Activated effector memory CD4-positive, alpha-beta T cell treated with anti-CD3 and anti-CD28 coated beads, Interleukin-2, amount 50 U/mL, for 16 hours (primary cell): ENCODE data around the gene ADCY7.

Source experiments
- DNase-seq: peaks from one replicate; pipeline ENCODE4 v3.0.0-alpha.2; 2020

ADCY7 gene

GRCh38 chr16:50269061-50269705 lies 2.8 kb downstream of the ADCY7 start:
- peak; percentile 51 for DNase-seq

- DNase-seq: peak; percentile 64
Observed at GRCh38 chr16:50269769-50270509, 3.6 kb downstream of the ADCY7 start.

- DNase-seq: peak; percentile 58
Observed at GRCh38 chr16:50270510-50271147, 4.3 kb downstream of the ADCY7 start.

- peak; percentile 61 for DNase-seq
Observed at GRCh38 chr16:50271148-50272041, 5.0 kb downstream of the ADCY7 start.

- DNase-seq: peak; percentile 65
Observed at GRCh38 chr16:50272111-50272571, 5.8 kb downstream of the ADCY7 start.

- DNase-seq: no peak
Observed at GRCh38 chr16:50272687-50273381, 6.5 kb downstream of the ADCY7 start.

GRCh38 chr16:50273382-50273690 lies 7.0 kb downstream of the ADCY7 start:
- DNase-seq: no peak

- DNase-seq: peak; percentile 79
Observed at GRCh38 chr16:50273888-50274325, 7.6 kb downstream of the ADCY7 start.

GRCh38 chr16:50274326-50275097 lies 8.2 kb downstream of the ADCY7 start:
- peak; percentile 81 for DNase-seq

GRCh38 chr16:50275098-50275415 lies 8.7 kb downstream of the ADCY7 start:
- DNase-seq: no peak

- DNase-seq: no peak
Observed at GRCh38 chr16:50275428-50276325, 9.3 kb downstream of the ADCY7 start.

GRCh38 chr16:50276326-50276640 lies 9.9 kb downstream of the ADCY7 start:
- no peak for DNase-seq

- no peak for DNase-seq
Observed at GRCh38 chr16:50276801-50277555, 10.6 kb downstream of the ADCY7 start.

- no peak for DNase-seq
Observed at GRCh38 chr16:50278251-50278650, 11.9 kb downstream of the ADCY7 start.

- no peak for DNase-seq
Observed at GRCh38 chr16:50279504-50279865, 13.1 kb downstream of the ADCY7 start.

GRCh38 chr16:50280932-50281331 lies 14.6 kb downstream of the ADCY7 start:
- DNase-seq: no peak

- no peak for DNase-seq
Observed at GRCh38 chr16:50281391-50282009, 15.1 kb downstream of the ADCY7 start.

- DNase-seq: peak; percentile 83
Observed at GRCh38 chr16:50282010-50282538, 15.7 kb downstream of the ADCY7 start.

- DNase-seq: no peak
Observed at GRCh38 chr16:50282955-50283631, 16.7 kb downstream of the ADCY7 start.
